ENCODE results near the gene EP300.
"Not testable (repeated sequence)": the region's sequence is repeated elsewhere in the genome, so short reads cannot be mapped to it uniquely, and the experiment has no call there.

The EP300 gene

DNA sequence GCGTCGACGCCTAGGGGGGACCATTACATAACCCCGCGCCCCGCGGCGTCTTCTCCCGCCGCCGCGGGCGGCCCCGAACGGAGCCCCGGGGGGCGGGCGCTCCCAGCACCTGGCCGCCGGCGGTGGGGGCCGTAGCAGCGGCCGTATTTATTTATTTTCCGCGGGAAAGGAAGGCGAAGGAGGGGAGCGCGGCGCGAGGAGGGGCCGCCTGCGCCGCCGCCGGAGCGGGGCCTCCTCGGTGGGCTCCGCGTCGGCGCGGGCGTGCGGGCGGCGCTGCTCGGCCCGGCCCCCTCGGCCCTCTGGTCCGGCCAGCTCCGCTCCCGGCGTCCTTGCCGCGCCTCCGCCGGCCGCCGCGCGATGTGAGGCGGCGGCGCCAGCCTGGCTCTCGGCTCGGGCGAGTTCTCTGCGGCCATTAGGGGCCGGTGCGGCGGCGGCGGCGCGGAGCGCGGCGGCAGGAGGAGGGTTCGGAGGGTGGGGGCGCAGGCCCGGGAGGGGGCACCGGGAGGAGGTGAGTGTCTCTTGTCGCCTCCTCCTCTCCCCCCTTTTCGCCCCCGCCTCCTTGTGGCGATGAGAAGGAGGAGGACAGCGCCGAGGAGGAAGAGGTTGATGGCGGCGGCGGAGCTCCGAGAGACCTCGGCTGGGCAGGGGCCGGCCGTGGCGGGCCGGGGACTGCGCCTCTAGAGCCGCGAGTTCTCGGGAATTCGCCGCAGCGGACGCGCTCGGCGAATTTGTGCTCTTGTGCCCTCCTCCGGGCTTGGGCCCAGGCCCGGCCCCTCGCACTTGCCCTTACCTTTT lies at the start of gene EP300:
Gene EP300, plus strand, starts transcription at position 570 of the 795 bp plus-strand sequence. CDS start 413 bp downstream, outside the sequence.
- DNase-seq (ENCODE audit: low spot score) = peak; percentile 81

DNA sequence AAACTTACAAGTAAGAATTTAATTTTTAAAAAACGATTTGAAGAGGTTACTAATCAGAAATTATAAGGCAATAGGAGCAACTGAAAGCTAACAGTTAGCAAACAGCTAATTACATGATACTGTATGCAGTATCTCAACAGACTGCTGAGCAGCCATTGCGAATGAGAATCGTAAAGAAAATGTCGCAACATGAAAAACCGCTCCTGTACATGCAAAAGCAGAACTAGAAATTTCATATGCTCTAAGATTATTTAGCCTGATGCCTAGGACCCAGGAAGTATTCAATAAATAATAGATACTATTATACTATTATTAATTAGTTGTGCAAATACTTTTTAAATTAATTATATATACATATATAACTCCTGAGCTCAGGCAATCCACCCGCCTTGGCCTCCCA lies 48.7 kb upstream of the EP300 start:
- DNase-seq (ENCODE audit: low spot score) = no peak

DNA sequence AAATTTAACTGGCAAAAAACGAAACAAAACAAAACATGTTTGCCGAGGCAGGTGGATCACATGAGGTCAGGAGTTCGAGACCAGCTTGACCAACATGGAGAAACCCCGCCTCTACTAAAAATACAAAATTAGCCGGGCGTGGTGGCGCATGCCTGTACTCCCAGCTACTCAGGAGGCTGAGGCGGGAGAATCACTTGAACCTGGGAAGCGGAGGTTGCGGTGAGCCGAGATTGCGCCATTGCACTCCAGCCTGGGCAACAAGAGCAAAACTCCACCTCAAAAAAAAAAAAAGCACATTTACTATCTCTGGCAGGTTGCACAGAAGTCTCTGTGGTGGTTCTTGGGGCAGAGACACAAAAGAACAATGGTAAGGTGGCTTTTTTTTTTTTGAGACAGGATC lies 46.8 kb upstream of the EP300 start:
- DNase-seq (ENCODE audit: low spot score) = not testable (repeated sequence)

DNA sequence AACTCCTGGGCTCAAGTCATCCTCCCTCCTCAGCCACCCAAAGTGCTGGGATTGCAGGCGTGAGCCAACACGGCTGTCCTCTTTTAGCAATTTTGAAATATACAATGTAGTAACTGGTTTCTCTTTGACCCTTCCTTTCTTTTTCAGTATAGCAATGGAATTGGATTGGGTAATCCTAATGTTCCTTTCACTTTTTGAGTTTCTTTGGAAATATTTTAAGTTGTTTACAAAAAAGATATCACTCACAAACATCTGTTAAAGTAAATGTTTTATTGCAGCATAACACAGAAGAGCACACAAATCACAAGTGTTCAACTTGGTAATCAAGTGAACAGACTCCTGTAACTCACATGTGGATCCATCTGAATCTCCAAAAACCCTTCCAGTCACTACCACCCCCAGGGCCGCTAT lies 44.6 kb upstream of the EP300 start:
- DNase-seq (ENCODE audit: low spot score) = no peak

DNA sequence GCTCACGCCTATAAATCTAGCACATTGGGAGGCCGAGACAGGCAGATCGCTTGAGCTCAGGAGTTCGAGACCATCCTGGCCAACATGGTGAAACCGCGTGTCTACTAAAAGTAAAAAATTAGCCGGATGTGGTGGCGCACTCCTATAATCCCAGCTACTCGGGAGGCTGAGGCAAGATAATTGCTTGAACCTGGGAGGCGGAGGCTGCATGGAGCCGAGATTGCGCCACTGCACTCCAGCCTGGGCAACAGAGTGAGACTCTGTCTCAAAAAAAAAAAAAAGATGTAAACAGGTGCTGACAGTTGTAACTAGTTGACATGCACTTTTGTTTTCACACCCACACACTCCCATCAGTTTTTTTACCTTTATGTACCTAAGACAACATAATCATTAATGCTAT lies 44.0 kb upstream of the EP300 start:
- DNase-seq (ENCODE audit: low spot score) = not testable (repeated sequence)

DNA sequence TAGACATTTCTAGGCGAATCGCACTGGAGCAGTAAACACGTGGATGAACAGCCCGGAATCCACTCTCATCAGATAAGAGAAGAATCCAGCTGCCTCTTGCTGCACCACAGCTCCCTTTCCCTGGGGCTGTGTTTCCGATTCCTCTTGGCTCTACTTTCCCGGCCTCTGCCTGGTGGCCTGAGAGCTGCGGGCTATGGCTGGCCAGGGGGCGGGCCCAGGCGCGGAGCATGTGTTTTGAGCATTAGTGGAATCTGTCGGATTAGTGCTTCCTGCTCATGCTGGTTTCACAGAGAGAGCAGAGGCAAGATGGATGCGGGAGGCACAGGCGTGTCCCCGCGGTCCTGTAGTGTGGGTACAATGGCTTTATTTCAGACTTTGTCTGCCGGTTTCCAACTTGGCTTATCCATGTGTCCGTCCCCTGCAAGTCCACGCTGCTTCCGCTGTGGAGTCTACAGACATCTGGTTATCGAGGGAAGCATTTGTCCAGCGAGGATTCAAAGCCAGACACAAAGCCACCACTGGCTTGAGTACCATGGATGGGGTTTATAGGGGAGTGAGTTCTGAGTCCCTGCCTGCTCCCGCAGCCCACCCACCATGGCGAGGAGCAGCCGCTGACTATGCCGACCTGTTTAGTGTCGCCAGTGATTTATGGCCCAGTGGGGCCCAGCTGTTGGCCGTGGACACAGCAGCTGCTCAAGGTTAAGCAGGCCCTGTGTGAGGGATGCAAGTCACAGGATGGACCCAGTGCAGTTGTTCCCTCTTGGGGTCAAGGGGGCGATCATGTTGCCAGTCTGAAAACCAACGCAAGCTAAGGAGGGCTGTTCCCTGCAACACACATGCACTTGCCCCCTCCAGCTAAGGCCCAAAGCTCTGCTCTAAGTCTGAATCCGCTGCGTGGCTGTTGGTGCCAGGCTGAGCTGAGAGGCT lies 43.3 kb upstream of the EP300 start:
- peak; percentile 7 for DNase-seq (ENCODE audit: low spot score)

DNA sequence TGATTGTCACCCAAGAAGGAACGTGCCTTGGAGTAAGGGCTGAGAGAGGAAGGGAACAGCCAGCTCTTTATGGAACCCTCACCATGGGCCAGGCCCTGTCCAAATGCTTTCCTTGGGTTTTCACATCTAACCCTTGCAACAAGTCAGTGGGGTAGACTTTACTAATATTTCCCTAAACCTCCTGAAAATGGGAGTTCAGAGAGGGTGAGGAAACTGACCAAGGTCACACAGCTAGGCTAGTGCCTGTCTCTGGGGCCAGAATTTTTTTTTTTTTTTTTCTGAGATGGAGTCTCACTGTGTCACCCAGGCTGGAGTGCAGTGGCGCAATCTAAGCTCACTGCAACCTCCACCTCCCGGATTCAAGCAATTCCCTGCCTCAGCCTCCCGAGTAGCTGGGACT lies 42.6 kb upstream of the EP300 start:
- DNase-seq (ENCODE audit: low spot score) = not testable (repeated sequence)

DNA sequence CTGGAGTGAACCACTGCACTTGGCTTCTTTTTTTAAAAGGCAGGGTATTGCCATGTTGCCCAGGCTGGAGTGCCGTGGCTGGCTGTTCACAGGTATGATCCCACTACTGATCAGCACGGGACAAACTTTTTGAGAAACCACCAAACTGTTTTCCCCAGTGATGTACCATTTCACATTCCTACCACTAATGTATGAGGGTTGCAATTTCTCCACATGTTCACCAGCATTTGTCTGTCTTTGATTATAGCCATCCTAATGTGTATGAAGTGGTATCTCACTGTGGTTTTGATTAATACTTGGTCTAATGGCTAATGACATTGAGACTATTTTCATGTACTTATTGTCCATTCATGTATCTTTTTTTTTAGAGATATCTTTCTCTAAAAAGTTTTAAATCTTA lies 41.5 kb upstream of the EP300 start:
- no peak for DNase-seq (ENCODE audit: low spot score)

DNA sequence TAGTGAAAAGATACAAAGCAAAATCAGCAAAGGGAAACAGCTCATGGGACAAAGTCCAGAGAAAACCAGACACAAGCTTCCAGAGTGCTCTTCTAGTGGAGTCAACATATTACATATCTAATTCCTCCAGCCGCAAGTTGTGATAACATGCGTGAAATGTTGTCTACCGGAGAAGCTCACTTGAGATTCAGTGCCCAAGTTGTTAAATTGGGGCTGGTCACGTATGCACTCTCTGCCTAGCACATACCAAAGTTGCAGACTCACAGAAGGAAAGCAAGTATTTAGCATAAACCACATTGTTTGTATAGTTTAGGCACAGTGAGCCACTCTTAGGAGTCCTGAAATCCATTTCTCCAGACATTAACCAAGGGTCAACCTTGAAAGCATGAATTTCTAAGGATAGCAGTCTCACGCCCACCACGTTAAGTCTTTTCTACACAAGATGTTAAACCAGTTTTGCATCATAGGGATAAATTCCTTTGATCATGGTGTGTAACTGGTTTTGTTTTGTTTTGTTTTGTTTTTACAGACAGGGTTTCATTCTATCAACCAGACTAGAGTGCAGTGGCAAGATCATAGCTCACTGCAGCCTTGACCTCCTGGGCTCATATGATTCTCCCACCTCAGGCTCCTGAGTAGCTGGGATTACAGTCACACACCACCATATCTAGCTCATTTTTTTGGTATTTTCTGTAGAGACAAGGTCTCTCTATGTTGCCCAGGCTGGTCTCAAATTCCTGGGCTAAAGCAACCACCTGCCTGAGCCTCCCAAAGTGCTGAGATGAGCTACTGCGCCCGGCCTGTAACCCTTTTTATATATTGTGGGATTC lies 39.5 kb upstream of the EP300 start:
- no peak for DNase-seq (ENCODE audit: low spot score)

DNA sequence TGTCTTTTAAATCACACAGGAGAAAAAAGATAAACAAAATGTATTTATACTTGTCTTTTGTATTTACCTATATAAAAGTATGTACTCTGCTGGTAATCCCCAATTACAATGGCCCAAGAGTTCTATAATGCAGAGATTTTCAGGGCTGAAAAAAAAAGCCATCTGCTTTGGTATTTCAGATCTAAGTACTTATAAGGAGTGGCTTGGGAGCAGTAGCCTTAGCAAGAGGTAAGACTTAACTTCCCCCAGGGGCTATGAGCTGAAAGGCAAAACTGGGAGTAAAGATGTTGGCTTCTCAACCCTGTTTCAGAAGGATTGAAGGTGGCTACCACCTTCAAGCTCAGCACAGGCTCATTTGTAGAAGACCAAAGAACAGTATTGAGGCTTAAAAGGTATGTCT lies 35.3 kb upstream of the EP300 start:
- DNase-seq (ENCODE audit: low spot score) = no peak

DNA sequence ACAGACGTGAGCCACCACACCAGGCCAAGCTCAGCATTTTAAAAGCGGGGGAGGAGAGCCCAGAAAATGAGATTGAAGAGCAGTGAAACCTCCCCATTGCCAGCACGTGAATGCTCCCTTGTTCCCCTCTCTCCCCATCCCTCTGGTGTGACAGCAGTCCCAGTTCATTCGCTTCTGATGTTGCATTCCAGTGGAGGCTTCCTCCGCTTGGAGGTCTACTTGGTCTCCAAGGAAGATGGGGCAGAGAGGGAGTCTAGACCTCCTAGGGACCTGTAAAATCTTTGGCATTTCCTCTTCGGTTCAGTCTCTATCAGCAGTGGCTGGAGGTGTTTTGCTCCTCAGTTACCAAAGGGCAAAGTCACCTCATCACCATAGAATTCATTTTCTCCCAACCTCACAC lies 30.2 kb upstream of the EP300 start:
- no peak for DNase-seq (ENCODE audit: low spot score)

DNA sequence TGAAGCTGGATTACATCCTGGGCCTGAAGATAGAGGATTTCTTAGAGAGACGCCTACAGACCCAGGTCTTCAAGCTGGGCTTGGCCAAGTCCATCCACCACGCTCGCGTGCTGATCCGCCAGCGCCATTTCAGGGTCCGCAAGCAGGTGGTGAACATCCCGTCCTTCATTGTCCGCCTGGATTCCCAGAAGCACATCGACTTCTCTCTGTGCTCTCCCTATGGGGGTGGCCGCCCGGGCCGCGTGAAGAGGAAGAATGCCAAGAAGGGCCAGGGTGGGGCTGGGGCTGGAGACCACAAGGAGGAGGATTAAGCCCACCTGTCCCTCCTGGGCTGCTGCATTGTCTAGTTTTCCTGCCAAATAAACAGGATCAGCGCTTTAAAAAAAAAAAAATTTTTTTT lies 28.1 kb upstream of the EP300 start:
- not testable (repeated sequence) for DNase-seq (ENCODE audit: low spot score)

DNA sequence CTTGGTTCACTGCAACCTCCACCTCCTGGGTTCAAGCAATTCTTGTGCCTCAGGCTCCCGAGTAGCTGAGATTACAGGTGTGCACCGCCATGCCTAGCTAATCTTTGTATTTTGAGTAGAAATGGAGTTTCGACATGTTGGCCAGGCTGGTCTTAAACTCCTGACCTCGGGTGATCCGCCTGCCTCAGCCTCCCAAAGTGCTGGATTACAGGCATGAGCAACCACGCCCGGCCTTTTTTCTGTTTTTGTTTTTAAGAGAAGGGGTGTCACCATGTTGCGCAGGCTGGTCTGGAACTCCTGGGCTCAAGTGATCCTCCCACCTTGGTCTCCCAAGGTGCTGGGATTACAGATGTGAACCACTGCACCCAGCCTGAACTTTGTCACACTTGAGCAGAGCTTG lies 26.1 kb upstream of the EP300 start:
- DNase-seq (ENCODE audit: low spot score) = not testable (repeated sequence)

DNA sequence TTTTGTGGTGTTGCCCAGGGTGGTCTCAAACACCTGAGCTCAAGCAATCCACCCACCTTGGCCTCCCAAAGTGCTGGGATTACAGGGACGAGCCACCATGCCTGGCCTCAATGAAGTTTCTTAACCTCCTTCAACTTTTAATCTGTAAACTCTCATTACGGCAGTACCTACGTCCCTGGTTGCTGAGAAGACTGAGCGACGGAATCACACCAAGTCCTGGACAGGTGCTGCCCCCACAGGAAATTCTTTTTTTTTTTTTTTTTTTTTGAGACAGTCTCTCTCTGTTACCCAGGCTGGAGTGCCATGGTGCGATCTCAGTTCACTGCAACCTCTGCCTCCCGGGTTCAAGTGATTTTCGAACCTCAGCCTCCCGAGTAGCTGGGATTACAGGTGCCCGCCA lies 24.4 kb upstream of the EP300 start:
- not testable (repeated sequence) for DNase-seq (ENCODE audit: low spot score)

DNA sequence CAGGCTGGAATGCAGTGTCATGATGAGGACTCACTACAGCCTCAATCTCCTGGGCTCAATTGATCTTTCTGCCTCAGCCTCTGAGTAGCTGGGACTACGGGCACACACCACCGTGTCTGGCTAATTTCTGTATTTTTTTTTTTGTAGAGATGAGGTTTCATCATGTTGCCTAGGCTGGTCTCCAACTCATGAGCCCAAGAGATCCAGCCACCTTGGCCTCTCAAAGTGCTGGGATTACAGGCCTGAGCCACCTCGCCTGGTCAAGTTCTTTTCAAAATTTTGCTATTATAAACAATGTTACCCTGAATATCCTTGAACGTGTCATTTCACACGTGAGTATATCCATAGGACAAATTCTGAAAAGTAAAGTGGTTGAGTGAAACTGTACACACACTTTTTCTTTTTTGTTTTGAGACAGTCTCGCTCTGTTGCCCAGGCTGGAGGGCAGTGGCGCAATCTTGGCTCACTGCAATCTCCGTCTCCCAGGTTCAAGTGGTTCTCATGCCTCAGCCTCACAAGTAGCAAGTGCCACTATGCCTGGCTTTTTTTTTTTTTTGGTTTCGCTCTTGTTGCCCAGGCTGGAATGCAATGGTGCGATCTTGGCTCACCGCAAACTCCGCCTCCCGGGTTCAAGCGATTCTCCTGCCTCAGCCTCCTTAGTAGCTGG lies 21.6 kb upstream of the EP300 start:
- DNase-seq (ENCODE audit: low spot score) = no peak

DNA sequence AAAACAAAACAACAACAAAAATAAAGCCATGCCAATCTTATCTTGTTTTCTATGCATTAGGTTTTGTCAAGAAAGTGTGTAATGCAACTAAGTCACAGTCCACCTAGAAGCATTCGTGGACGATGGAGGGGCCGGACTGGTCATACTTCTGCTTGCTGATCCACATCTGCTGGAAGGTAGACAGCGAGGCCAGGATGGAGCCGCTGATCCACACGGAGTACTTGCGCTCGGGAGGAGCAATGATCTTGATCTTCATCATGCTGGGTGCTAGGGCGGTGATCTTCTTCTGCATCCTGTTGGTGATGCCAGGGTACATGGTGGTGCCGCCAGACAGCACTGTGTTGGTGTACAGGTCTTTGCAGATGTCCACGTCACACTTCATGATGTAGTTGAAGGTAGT lies 18.3 kb upstream of the EP300 start:
- DNase-seq (ENCODE audit: low spot score) = no peak

DNA sequence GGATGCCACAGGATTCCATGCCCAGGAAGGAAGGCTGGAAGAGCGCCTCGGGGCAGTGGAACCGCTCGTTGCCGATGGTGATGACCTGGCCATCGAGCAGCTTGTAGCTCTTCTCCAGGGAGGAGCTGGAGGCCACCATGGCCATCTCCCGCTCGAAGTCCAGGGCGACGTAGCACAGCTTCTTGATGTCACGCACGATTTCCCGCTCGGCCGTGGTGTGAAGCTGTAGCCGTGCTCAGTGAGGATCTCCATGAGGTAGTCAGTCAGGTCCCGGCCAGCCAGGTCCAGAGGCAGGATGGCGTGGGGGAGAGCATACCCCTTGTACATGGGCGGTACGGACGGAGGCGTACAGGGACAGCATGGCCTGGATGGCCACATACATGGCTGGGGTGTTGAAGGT lies 17.9 kb upstream of the EP300 start:
- no peak for DNase-seq (ENCODE audit: low spot score)

DNA sequence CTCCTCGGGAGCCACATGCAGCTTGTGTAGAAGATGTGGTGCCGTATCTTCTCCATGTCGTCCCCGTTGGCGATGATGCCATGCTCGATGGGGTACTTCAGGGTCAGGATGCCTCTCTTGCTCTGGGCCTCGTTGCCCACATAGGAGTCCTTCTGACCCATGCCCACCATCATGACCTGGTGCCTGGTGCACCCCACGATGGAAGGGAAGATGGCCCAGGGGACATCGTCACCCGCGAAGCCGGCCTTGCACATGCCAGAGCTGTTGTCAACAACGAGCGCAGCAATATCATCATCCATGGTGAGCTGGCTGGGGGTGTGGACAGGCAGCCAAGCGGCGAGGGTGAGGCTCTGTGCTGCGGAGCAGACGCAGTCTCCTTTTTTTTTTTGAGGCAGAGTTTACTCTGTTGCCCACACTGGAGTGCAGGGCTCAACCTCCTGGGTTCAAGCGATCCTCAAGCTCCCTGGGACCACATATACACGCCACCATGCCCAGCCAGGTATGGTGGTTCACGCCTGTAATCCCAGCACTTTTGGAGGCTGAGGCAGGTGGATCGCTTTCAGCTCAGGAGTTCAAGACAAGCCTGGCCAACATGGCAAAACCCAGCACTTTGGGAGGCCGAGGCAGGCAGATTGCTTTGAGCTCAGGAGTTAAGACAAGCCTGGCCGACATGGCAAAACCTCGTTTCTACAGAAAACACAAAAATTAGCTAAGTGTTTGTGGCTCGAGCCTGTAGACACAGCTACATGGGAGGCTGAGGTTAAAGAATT lies 17.3 kb upstream of the EP300 start:
- DNase-seq (ENCODE audit: low spot score) = no peak

DNA sequence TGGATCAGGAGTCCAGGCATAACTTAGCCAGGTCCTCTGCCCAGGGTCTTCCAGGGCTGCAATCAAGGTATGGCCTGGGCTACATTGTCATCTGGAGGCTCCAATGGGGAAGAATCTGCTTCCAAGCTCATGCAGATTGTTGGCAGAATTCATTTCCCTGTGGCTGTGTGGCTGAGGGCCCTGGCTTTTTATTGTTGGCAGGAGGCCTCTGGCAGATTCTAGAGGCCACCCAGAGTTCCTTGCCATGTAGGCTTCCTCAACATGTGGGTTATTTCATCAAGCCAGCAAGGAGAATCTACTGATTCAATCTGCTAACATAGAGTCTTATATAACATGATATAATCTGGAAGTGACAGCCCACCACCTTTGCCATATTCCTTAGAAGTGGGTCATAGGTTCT lies 16.4 kb upstream of the EP300 start:
- DNase-seq (ENCODE audit: low spot score) = no peak

DNA sequence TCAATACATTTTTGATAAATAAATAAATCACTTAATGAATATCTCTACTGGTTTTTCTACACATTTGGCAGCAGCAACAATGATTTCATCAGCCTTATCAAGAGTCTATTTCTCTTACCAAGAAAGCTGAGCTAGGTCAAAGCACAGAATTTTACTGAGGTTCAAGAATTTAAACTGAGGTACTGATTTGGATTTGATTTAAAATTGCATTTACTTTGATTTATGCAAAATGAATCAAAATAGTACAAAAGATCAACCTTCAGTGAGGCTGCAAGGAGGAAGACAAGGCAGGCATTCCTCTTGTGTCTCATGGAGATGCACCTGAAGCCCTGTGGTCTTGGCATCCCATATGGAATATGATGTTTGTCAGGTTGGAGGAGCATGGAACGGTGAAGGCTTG lies 15.5 kb upstream of the EP300 start:
- no peak for DNase-seq (ENCODE audit: low spot score)

DNA sequence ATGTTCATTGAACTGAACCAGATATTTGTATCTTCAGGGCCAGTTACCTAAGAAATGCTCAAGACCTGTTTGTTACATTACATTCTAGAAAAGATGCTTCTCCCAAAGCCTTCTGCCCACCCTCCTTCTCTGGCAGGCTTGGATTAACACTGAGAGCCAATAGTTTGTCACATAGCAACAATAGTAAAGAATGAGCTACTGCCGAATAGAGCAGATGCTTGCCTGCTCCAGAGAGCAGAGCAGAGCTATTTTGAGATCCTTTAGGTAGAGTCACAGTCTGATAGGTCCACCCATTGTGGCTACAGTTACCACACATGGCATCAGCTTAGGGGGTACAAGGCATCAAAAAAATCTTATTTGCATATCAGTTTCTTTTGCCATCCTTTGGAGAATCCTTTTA lies 13.5 kb upstream of the EP300 start:
- no peak for DNase-seq (ENCODE audit: low spot score)
